Embryonic facial prominence (tissue), 1 donor: ENCODE results near the gene TMEM270.
A peak's percentile ranks its signal among the peaks of the same experiment; 100 is the strongest.

ENCODE experiments used
- DNase-seq: peaks from one replicate; pipeline ENCODE4 v3.0.0-alpha.2; 2016; ENCODE audit errors: extremely low spot score

The TMEM270 gene

DNA sequence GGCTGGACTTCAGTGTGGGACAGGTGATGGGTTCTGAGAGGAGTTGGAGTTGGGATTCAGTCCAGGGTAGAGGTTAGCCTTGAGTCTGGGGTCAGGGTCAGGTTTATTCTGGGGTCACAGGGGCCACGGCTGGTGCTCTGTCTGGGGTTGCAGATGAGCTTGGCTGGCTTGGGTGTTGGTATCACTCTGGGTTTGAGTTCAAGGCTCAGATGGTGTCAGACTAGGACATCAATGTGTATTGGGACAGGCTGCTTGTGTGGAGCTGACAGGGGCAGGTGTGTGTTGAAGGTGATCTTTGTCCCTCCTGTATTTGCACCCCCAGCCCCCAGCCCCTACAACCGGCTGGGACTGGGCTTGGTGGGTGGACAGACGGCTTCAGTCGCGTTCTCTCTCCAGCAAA is 26.8 kb downstream of the TMEM270 start:
- DNase-seq: no peak

DNA sequence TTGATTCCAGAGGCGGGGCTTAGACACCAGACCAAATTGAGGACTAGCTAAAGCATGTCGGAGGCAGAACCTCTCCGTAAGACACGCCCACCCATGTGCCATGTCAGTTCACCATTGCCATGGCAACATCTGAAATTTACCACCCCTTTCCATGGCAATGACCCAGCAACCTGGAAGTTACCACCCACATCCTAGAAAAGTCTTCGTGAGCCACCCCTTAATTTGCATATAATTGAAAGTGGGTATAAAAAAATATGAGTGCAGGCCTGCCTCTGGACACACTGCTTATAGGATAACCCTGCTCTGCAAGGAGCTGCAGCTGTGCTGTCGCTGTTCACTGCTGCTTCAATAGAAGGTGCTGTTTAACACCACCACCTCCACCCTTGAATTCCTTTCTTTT is 28.0 kb downstream of the TMEM270 start:
- no peak for DNase-seq

DNA sequence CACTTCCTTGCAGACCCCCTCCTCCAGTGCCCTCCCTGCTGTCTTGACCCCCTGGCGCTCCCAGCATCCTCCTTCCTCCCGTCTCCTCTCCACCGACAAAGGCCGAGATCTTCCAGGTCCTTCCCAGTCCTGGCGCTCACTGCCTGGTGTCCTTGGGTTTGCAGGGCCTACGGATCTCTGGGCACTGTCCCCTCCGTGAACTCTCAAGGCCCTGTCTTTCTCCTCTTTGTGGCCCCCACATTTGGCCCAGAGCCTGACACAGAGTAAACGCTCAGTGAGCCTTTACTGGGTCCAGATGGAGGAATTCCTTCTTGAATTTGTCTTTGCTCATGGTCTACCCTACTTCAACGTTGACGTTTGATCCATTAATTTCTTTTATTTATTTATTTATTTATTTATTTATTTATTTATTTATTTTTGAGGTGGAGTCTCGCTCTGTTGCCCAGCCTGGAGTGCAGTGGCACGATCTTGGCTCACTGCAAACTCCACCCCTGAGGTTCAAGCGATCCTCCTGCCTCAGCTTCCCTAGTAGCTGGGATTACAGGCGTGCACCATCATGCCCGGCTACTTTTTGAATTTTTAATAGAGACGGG is 29.7 kb downstream of the TMEM270 start:
- no peak for DNase-seq

DNA sequence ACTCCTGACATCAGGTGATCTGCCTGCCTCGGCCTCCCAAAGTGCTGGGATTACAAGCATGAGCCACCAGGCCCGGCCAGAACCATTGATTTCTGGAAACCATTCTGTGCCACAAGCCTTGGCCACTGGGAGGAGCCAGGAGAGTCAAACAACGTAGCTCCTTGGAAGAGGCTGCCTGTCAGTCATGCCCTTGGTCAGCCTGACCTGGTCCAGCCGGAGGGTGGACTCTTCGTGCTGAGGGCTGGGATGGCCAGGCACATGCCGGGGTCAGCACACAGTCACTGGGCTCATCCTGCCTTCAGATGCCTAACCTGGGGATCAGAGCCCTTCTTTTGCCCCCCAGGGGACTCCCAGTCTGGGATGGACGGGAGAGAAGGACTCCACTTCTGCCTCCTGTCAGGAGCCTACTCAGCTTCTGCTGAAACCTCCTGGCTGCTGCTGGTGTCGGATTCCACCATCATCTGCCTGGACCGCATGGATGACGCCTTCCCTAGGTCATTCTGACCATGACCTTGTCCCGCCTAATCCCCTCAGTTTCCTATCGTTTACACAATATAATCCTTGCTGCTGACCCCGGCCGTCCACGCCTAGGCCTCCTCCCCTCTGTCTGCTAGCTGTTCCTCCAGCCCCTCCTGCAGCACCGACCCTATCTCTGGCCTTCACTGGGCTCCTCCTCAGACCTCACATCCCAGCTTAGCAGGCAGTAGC is 30.4 kb downstream of the TMEM270 start:
- no peak for DNase-seq

DNA sequence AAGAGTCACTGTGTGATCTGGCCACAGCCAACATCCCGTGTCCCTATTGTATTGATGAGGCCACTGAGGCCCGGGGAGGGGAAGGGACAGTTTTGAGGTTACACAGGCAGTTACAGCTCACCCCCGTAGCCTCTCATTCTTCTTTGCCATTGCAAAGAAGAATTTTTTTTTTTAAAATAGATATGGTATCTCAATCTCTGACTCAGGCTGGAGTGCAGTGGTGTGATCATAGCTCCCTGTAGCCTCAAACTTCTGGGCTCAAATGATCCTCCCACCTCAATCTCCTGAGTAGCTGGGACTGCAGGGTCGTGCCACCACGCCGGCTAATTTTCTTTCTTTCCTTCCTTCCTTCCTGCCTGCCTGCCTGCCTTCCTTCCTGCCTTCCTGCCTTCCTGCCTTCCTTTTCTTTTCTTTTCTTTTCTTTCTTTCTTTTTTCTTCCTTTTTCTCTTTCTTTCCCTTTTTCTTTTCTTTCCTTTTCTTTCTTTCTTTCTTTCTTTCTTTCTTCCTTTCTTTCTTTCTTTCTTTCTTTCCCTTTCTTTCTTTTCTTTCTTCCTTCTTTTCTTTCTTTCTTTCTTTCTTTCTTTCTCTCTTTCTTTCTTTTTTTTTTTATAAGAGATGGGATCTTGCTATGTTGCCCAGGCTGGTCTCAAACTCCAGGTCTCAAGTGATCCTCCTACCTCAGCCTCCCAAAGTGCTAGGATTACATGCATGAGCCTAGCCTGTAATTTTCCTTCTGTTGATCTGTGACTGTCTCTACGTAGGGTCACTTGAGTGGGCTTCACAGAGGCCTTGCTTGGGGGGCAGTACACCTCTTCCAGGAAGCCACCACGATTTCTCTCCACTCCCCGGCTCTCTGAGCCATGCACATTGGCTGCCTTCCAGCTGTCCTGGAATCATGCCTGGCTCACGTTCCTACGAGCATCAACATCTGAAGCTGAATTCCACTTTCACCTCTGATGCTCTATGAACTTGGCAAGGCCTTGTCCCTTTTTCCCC is 31.3 kb downstream of the TMEM270 start:
- no peak for DNase-seq

DNA sequence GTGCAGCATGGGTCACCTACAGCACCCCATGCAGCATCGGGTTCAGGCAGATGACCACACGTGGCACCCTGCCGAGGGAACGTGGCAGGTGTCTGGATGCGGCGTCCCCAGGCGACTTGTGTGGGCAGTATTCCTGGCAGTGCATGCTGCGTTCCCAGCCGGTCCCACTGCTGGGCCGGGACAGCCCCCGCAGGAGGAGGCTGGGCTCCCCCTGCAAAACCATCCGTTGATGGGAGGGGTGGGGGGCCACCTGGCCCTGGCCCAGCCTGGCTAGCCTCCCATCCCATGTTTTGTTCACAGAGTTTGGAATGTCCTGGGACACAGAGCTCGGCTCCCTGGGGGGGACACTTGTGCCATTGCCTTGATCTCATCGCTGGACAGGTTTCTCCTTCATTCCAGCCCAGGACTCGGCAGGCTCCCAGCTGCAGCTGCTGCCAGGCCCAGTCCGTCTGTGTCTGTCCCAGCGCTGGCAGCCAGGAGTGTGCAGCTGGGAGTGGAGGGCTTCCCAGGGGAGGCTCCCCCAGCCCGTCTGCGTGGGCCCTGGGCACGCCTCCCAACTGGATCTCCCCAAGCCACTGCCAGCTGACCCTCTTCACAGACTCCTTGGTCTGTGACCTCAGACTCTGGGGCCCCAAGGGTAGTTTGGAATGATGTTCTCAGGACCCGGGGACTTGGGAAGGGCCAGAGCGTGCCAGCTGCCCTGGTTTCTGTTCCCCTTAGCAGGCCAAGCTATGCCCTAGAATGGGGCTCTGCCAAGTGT is 32.6 kb downstream of the TMEM270 start:
- DNase-seq: no peak

DNA sequence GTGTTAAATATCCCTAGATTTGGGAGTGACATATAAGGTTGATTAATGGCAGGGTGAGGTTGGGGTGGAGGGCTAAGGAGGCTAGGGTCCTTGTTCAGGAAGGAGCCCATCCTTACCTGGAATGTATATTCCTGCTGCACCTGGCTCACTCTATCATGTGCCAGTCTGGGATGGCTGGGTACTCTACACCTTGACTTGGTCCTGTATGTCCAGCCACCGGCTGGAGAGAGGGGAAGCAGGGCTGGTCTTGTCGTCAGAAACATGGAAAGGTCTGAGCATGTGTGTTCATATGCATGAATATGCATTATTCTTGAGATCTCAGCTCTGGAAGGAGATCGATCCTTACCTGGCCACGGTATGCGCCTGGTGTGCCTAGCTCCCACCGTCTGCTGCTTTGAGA is 33.2 kb downstream of the TMEM270 start:
- no peak for DNase-seq

DNA sequence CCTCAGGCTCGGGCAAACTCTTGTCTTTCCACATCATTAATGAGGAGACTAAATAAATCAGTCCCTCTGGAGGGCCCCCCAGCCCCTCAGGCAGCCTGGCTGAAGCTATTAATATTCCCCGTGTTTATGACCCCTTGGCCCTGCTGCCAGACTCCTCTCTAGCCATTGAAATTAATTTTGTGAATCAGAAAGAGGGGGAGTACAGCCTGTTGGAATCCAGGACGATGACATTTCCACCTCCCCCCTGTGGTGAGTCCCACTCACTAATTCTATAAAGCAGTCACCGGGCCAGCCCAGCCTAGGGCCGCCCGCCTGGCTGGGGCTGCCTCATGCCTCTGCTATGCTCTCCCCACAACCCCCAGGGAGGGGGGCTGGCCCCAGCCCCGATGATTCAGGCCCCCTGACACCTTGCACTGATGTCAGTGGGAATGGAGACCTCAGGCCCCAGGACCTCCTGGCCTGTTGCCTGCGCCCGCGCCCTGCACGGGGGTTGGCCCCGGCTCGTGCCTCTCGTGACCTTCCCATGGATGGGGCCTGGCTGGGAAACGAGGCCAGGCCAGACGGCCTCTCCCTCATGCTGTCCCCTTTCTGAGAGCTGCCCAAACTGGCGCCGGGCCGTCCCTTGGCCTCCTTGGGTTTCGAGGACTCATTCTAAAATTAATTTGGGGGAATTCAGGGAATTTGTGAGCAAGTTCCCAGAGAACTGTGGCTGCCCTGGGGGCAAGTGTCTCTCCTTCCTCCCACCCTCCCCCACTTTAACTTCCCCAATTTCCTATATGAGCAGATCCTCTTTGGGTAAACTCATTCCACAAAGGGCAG is 34.0 kb downstream of the TMEM270 start:
- DNase-seq: no peak

DNA sequence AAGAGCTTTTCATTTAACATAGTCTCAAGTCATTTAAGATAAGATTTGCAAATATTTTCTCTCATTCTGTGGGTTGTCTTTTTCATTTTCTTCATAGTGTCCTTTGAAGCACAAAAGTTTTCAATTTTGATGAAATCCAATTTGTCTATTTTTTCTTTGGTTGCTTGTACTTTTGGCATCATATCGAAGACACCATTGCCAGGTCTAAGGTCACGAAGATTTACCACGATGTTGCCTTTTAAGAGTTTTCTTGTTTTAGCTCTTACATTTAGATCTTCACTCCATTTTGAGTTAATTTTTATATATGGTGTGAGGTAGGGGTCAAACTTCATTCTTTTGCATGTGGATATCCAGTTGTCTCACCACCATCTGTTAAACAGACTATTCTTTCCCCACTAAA is 34.7 kb downstream of the TMEM270 start:
- no peak for DNase-seq

DNA sequence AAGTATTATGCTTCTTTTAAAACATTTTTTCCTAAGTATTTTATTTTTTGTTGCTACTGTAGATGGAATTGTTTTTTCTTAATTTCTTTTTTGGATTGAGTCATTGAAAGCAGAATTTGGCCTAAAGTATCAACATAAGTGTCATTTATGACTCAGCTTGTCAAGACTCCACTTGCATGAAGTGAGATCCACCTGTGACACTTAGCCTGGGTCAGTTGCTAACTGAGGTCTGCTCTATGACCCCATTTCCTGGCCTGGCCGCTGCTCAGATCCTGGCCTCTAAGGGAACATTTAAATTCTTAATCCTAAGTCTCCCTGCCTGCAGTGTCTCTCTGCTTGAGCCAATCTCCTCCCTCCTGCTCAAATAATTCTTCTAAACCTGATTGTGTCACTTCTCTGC is 35.5 kb downstream of the TMEM270 start:
- DNase-seq: no peak

DNA sequence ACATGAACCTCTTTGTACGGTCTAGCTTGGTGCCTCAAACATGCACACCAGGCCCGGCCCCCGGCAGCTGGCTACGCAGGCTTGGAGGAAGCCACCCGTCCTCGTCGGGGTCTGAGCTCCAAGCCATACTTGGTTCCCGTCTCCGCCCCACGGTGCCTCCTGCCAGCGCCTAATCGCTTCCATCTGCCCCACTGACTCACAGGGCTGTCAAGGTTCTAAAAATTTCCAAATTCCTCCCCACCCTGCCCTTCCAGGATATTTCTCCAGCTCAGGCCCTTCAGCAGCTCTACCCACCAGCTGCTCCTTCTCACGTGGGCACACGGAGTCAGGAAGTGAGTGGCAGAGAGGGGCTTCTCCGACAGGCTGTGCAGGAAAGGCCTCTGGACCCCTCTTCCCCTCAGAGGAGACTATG is 38.8 kb downstream of the TMEM270 start:
- peak; percentile 79 for DNase-seq

DNA sequence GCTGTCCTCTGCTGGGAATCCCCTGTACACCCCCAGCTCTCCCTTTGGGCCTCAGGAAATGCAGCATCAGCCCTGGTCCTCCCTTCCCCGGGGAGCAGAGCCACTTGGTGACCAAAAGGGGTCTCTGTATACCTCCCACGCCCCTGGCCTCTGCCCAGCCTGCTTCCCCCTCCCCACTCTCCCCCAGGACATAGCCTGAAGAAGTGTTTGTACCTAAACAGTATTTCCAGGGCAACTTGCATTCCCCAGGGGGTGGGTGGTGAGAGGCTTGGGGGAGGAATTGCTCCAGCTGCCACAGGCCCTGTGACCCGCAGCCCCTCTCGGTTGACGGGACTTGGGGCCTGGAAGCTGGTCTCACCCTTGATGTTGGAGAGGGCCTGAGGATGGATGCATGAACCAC is 39.3 kb downstream of the TMEM270 start:
- DNase-seq: no peak

DNA sequence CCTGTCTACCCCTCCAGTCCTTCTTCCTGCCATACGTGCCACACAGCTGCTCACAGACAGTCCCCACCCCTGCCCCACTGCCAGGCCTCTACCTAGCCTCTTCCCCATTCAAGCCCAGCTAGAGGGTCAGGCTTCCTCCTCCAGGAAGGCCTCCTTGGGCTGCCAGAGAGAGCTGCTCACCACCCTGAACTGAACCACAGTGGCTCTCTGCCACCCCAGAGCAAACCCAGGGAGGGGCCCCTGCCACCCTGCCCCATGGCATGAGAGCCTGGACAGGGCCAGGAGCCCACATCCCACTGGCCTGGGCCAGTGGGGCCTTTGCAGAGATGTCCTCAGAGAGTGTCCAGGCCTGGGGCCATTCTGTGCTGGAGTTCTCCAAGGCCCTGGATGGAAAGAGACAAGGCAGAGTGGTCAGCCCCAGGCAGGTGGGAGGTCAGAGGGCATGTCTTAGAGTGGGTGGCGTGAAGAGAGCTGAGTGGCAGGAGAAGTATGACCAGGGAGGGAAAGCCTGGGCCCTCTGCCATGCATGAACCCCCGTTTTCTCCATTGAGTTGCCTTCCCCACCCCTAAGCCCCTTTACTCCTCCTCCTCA is 40.4 kb downstream of the TMEM270 start:
- no peak for DNase-seq

DNA sequence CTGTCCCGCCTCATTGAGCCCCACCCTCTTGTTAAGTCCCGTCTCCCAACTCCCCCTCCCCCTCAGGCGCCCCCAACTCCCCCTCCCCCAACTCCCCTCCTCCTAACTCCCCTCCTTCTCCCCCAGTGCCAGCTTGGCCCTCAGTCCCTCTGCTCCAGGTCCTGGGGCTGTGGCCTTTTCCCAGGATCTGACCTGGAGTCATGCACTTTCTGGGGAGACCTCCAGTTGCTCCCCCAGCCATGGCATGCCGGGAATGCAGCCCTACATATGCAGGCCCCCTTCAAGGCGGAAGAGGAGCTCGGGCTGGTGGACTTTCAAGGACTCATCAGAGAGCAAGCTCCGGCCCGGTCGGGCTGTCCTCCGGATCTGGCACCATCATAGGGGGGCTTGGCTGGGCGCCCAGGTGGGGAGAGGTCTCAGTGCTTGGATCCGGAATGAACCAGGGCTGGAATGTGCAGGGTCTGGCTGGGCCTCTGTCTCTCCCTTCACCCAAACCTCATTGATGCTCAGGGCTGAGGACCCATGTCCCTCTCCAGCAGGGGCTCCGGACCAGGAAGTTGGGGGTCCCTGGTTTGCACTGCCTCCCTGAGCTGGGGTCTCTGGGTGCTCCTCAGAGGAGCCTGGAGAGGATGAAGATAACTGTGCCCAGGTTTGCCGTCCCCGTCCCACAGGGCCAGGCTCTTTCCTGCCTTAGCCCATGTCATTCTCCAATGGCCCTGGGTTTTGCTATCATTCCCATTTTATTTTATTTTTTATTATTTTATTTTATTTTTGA is 41.1 kb downstream of the TMEM270 start:
- DNase-seq: no peak

DNA sequence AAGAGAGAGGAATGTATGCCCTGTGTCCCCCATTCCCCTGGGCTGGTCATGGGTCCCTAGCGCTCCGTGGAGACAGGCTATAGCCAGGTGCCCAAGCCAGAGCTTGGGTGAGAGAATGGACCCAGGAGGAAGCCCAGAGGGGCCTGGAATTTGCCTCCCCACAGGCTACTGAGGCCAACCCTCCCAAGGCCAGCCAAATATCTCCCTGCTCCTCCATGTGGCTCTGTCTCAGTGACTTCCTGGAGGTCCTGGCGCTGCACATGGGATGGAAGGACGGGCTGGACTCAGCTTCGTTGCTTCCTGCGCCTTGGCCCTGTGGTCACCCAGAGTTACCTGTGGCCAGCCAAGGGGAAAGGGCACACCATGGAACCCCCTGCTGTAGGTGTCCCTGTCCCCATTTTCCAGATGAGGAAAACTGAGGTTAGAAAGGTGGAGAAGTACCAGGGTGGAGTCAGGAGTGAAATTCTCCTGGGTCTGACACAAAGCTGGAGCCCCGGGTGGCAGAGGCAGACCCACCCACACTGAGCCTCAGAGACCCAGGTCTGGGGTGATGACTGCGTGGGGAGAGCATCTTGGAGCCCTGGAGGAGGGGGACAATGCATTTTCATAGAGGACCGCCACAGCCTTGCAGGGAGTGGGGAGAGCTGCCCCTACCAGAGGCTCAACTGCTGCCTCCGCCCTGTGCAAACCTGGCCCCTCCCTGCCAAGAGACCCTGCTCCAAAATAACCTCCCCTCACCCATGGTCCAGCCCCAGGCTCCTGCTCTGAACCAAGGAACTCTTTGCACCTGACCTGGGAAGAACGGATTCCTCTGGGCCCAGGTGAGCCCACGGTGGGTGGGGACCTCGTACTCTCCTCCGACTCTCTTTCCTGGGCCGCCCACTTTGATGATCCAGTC is 42.6 kb downstream of the TMEM270 start:
- DNase-seq: no peak

DNA sequence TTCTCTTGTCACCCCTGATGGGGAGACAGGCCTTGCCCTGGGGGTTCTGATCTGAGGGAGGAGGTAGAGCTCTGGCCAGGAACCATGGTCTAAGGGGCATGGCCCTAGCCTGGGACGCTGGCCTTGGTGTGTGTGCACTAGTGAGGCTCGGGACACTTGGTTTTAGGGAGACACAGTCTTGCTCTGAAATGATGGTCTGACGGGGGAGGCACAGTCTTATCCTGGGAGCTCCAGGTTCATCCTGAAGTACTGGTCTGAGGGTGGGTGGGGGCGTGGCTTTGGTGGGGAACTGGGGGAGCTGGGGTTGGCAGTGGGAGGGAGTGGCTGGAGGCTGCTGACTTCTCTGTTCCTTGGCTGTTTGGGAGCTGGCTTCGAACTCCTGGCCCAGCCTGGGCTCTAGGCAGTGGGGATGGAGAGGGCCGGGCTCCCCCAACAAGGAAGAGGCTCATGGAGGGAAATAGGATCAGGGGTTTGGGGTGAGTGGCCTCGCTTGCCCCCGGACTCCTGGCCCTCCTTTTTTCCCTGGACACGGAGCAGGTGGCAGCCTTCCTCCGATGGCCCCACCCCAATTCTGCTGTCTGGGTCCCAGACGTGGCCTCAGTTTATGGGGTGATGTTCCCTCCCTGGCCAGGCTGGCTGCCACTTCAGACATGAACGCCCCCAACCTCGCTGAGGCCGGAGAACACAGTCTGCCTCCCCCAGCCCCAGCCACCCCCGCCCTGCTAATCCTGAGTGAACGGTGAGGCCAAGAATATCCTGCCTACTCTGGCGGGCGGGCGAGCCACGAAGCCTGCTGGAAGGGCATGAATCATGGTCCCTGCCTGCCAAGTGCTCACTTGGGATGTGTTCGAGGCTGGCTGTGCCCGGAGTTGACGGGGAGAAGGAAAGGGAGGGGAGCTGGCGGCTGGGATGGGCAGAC is 43.5 kb downstream of the TMEM270 start:
- DNase-seq: no peak

DNA sequence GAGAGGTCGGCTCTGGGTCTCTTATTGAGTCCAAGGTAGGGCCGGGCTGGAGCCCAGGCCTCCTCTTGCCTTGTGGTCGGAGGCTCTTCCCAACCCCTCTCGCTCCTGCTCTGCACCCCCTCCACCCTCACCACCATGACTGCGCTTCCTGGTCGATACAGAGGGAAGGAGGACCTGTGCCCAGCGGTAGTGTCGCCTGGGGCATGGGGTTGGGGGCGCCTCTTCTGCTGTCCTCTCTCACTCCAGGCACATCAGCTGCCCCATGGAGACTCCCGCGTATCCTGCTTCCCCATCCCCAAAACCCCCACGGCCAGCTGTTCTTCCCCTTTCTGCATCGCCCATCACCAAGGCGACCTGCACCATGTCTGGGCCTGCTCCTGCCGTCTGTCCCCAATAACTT is 44.4 kb downstream of the TMEM270 start:
- no peak for DNase-seq

DNA sequence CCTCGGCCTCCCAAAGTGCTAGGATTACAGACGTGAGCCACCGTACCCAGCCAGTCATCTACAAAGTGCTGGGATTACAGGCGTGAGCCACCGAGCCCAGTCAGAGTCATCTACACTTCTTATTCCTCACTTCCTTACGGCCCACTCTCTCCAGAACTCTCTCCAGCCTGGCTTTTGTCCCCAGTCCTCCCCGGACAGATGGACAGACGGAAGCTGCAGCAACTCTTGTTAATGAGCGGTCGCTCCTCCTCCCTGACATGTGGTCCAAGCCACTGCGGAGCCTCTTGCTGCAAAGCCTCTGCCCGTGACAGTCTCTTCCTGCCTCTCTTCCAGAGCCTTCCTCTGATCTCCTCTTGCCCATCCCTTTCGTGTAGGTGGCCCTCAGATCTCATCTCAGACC is 45.9 kb downstream of the TMEM270 start:
- no peak for DNase-seq
